ENCODE measurements around the gene MLPH. TPM values are rescaled to one million over a fixed set of nuclear protein-coding genes. Genes with fewer than 3 reads are reported as not detected.

MLPH gene
- total RNA-seq, 2 experiments from 2014 or later: not detected

DNA sequence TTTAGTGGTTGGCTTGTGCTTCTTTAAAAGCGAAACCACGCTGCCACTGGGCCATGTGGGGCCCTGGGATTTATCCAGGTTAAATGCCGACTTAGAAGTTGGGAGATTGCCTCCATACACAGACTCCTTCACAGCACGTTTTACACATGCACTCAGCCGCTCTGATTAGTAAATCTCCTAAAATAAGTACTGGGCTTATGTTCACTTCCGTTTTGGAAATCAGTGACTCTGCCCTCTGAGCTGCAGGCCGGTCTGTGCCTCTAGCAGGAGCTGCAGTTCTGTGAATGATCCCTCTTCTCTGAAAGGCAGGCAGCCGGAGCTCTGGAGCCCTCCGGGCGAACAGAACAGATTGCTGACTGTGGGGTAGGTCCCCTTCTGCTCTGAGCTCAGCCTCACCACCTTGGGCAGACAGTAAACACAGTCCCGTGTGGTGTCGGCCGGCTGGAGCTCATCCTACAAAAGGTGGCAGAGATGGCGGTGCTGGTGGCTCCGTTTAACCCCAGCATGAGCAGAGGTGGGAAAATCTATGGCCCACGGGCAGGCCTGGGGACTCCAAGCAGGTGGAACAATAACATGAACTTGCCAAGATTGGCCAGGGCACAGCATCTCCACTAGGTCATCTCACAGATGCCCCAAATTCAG, 113.3 kb downstream of the MLPH start:
- DNase-seq (no peak), ATAC-seq (no peak)
- Mint-ChIP-seq H3K4me3 (no peak overlapping the region), H3K9me3 (ENCODE audit: insufficient read depth) (no peaks in the 10 kb centered on the region), H3K27ac (no peak overlapping the region), H3K27me3 (ENCODE audit: low read depth) (no peaks in the 10 kb centered on the region), H3K36me3 (ENCODE audit: low read depth) (no peaks in the 10 kb centered on the region), H3K4me1 (ENCODE audit: low read depth) (peaks cover 31% of the 10 kb centered on the region)
- CTCF ChIA-PET: interaction anchor here (1.0 to 1.7 kb wide), 3 partner anchors 28 to 69 kb away, joined by 3 to 5 read pairs (median 3); no protein-coding TSS in a partner anchor
- POLR2A ChIA-PET: interaction anchor here (1.9 kb wide), 1 partner anchor 93 kb away, joined by 4 read pairs; no protein-coding TSS in a partner anchor

DNA sequence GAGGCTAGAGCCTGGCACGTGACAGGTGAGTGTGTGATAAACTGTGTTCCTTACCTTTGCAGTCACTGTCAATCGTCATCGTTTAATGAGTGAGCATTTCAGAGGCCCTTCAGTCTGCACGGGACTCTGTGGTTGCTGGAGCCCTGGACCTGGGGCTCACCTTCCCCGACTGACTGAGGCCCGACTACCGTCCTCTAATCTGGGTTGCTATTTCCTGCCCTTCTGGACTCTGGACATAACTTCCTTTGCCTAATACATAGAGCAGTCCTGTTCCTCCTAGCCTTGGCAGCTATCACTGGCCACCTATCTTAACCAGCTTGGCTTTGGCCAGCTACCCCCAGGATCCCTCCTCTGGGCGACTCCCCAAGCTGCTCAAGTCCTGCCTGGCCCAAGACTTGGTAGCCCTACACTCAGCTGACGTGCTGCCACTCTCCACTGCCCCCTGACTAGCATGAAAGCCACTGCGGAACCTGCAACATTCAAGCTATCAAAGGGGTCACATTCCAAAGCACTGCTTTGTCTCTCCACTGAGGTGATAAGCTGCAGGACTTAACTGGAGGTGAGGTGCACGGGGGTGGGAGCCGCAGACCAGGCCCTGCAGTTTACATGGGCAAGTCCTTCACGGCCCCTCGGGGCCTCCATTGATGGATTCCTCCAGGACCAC, 114.5 kb downstream of the MLPH start:
- peaks cover 29% of the 10 kb centered on the region for H3K4me1 Mint-ChIP-seq (ENCODE audit: low read depth)
- no peaks in the 10 kb centered on the region for H3K9me3 Mint-ChIP-seq (ENCODE audit: insufficient read depth)
- ChIA-PET CTCF (interaction anchor here (1.4 to 2.0 kb wide), 7 partner anchors 12 to 180 kb away, joined by 3 to 8 read pairs (median 5); no protein-coding TSS in a partner anchor), POLR2A (no interaction called here)
- H3K36me3 Mint-ChIP-seq (ENCODE audit: low read depth): no peaks in the 10 kb centered on the region
- no peaks in the 10 kb centered on the region for H3K27me3 Mint-ChIP-seq (ENCODE audit: low read depth)
- ATAC-seq (no peak), DNase-seq (no peak)
- no peak overlapping the region for H3K4me3 Mint-ChIP-seq
- H3K27ac Mint-ChIP-seq: no peak overlapping the region

DNA sequence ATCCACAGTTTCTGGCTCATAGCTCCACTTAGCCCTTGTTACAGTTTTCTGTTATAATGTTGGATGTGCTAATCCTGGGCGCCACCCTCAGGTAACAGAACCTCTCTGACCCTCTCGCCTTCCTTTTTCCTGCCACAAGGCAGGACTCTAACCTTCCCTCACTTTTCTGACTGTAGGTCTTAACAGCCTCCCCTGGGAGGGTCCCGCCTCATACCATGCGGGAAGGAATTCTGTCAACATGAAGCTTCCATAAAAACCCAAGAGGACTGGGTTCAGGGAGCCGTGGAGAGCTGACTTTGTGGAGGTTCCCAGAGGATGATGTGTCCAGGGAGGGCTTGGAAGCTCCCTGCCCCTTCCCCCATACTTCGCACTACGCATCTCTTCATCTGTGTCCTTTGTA, 115.4 kb downstream of the MLPH start:
- Mint-ChIP-seq H3K4me3 (no peak overlapping the region), H3K36me3 (ENCODE audit: low read depth) (no peaks in the 10 kb centered on the region), H3K9me3 (ENCODE audit: insufficient read depth) (no peaks in the 10 kb centered on the region), H3K4me1 (ENCODE audit: low read depth) (peaks cover 29% of the 10 kb centered on the region), H3K27ac (peak overlapping the region; percentile 39), H3K27me3 (ENCODE audit: low read depth) (no peaks in the 10 kb centered on the region)
- CTCF ChIA-PET: interaction anchor here (1.4 to 2.7 kb wide), 6 partner anchors 11 to 181 kb away, joined by 3 to 13 read pairs (median 6); no protein-coding TSS in a partner anchor
- POLR2A ChIA-PET: no interaction called here
- DNase-seq (no peak), ATAC-seq (no peak)

DNA sequence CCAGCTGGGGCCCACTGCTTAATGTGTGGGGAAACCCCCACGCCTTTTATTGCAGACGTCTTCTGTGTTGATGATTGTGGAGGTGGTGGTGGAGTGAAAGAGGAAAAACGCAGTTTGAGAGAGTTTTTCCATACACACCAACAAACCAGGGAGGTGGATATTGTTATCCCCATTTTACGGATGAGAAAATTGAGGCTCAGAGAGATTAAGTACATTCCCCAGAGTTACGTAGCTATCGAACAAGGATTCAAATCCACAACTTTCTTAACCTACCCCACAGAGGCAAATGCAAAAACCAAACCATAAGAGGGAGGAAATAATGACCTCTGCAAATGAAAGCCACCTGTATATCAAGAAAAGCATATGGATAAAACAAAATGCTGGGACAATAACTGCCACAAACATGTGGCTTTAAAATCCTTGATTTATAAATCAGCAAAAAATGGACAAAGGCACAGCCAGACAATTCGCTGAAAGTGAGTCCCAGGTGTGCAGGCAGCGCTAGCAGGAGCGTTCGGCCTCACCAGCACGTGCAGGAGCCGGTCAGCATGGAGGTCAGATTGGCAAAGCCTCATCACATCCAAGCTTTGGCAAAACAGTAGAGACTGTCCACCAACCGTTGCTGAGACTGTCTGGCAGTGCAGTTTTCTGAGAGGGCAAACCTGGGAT, 116.1 kb downstream of the MLPH start:
- ATAC-seq (no peak), DNase-seq (no peak)
- Mint-ChIP-seq H3K36me3 (ENCODE audit: low read depth) (no peaks in the 10 kb centered on the region), H3K27me3 (ENCODE audit: low read depth) (peaks cover 4% of the 10 kb centered on the region), H3K4me1 (ENCODE audit: low read depth) (peaks cover 24% of the 10 kb centered on the region), H3K9me3 (ENCODE audit: insufficient read depth) (no peaks in the 10 kb centered on the region), H3K27ac (peak overlapping the region; percentile 87), H3K4me3 (peak overlapping the region; percentile 47)
- ChIA-PET POLR2A (interaction anchor here (0.9 to 1.7 kb wide), 5 partner anchors 13 to 89 kb away, joined by 3 to 6 read pairs (median 3); no protein-coding TSS in a partner anchor), CTCF (interaction anchor here (1.0 to 2.7 kb wide), 7 partner anchors 10 to 182 kb away, joined by 4 to 13 read pairs (median 5); no protein-coding TSS in a partner anchor)

DNA sequence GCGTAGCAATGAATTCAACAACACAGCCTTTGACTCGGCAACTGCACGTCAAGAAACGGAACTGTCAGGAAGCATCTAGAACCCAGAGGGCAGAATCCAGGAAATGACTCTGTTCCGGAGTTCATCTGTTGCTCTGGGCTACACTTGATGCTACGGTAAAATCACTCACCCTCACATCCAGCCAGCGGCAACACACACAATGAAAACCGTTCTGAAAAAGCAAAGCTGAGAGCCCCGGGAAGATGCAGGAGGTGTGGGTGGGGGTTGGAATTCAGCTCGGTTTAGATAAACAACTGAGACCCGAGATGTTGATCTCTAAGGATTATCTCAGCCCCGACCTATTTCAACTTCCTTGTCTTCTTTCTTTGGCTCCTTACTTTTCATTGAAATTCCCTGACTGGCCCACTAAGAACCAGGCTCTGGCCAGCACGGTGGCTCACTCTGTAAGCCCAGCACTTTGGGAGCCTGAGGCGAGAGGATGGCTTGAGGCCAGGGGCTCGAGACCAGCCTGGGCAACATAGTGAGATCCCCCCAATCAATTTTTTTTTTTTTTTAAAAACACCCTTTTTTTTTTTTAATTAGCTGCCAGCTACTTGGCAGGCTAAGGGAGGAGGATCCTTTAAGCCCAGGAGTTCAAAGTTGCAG, 116.8 kb downstream of the MLPH start:
- ChIA-PET POLR2A (interaction anchor here (0.6 to 1.8 kb wide), 8 partner anchors 10 to 153 kb away, joined by 3 to 6 read pairs (median 4); no protein-coding TSS in a partner anchor), CTCF (interaction anchor here (1.0 to 2.7 kb wide), 5 partner anchors 9 to 141 kb away, joined by 4 to 13 read pairs (median 5); no protein-coding TSS in a partner anchor)
- H3K36me3 Mint-ChIP-seq (ENCODE audit: low read depth): no peaks in the 10 kb centered on the region
- H3K27ac Mint-ChIP-seq: peak overlapping the region; percentile 87
- peaks cover 7% of the 10 kb centered on the region for H3K27me3 Mint-ChIP-seq (ENCODE audit: low read depth)
- peak; percentile 77 for DNase-seq
- H3K4me3 Mint-ChIP-seq: peak overlapping the region; percentile 47
- H3K9me3 Mint-ChIP-seq (ENCODE audit: insufficient read depth): no peaks in the 10 kb centered on the region
- ATAC-seq: peak; percentile 98
- peaks cover 21% of the 10 kb centered on the region for H3K4me1 Mint-ChIP-seq (ENCODE audit: low read depth)

DNA sequence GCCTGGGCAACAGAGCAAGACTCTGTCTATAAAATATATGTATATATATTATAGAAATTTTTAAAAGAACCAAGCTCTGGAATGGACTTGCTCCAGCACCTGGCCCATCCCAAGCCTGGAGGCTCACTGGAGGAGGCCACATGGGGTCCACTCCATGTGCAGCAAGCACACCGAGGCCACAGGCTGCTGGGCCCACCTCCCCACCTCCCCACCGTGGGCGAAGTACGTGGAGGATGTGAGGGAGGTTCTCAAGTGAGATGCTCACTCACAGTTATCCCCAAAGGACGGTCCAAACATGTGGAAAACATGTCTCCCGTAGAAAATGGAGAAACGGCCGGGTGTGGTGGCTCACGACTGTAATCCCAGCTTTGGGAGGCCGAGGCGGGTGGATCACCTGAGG, 117.3 kb downstream of the MLPH start:
- H3K36me3 Mint-ChIP-seq (ENCODE audit: low read depth): no peaks in the 10 kb centered on the region
- peaks cover 7% of the 10 kb centered on the region for H3K27me3 Mint-ChIP-seq (ENCODE audit: low read depth)
- ChIA-PET CTCF (interaction anchor here (1.0 to 2.7 kb wide), 3 partner anchors 23 to 141 kb away, joined by 4 to 13 read pairs (median 5); no protein-coding TSS in a partner anchor), POLR2A (interaction anchor here (0.6 to 1.8 kb wide), 8 partner anchors 10 to 152 kb away, joined by 3 to 6 read pairs (median 4); no protein-coding TSS in a partner anchor)
- peaks cover 21% of the 10 kb centered on the region for H3K4me1 Mint-ChIP-seq (ENCODE audit: low read depth)
- H3K27ac Mint-ChIP-seq: no peak overlapping the region
- DNase-seq (no peak), ATAC-seq (no peak)
- H3K4me3 Mint-ChIP-seq: no peak overlapping the region
- no peaks in the 10 kb centered on the region for H3K9me3 Mint-ChIP-seq (ENCODE audit: insufficient read depth)

Small RNA genes lying within 50 kb of the gene (microRNA-seq; reads per million reads assigned to microRNA genes)
- not detected for gene MIR6811

Other genes with a start within 250 kb of the MLPH start
- under 1 TPM; 0.03 to 0.10 TPM for gene COL6A3, start 73.1 kb upstream of the MLPH start, total RNA-seq
- not detected for gene PRLH, start 79.3 kb downstream of the MLPH start, total RNA-seq
- under 1 TPM; 0.16 to 0.61 TPM for gene RAB17, start 103.5 kb downstream of the MLPH start, total RNA-seq
- gene LRRFIP1, start 140.3 kb downstream of the MLPH start, total RNA-seq: 100 to 1,000 TPM; 189 to 207 TPM

Data from activated CD8-positive, alpha-beta T cell treated with anti-CD3 and anti-CD28 coated beads, Interleukin-2, amount 10 ng/mL, durations not matched to agents 7 days and 5 days (primary cell).